Activated naive CD4-positive, alpha-beta T cell treated with anti-CD3 and anti-CD28 coated beads, Interleukin-2, amount 10 ng/mL, durations not matched to agents 7 days and 5 days (primary cell): ENCODE measurements around the gene PLEKHA7.
"Not testable (repeated sequence)": the region's sequence is repeated elsewhere in the genome, so short reads cannot be mapped to it uniquely, and the experiment has no call there.

Experiments used
- CTCF ChIA-PET: fragments of 350-600 bp; sonication (Branson Sonifier 250); formaldehyde crosslinking; loops from one replicate; lab custom pipeline; 2021; ENCODE audit warnings: antibody characterized with exemption; lab: Charles Lee
- DNase-seq: peaks from one replicate; pipeline ENCODE4 v3.0.0-alpha.2; 2020
- H3K27ac Mint-ChIP-seq: one replicate; pipeline ENCODE4 v1.8.0; 2021; ENCODE audit warnings: mild to moderate bottlenecking, moderate library complexity, mixed read lengths
- H3K27me3 Mint-ChIP-seq: one replicate; pipeline ENCODE4 v1.8.0; 2021; ENCODE audit warnings: mild to moderate bottlenecking, mixed read lengths
- H3K36me3 Mint-ChIP-seq: one replicate; pipeline ENCODE4 v1.8.0; 2021; ENCODE audit warnings: mixed read lengths
- H3K4me1 Mint-ChIP-seq: one replicate; pipeline ENCODE4 v1.8.0; 2021; ENCODE audit warnings: mixed read lengths
- H3K4me3 Mint-ChIP-seq: one replicate; pipeline ENCODE4 v1.8.0; 2021; ENCODE audit warnings: mild to moderate bottlenecking, moderate library complexity, mixed read lengths
- H3K9me3 Mint-ChIP-seq: one replicate; pipeline ENCODE4 v1.8.0; 2021; ENCODE audit warnings: mixed read lengths

Gene PLEKHA7

DNA sequence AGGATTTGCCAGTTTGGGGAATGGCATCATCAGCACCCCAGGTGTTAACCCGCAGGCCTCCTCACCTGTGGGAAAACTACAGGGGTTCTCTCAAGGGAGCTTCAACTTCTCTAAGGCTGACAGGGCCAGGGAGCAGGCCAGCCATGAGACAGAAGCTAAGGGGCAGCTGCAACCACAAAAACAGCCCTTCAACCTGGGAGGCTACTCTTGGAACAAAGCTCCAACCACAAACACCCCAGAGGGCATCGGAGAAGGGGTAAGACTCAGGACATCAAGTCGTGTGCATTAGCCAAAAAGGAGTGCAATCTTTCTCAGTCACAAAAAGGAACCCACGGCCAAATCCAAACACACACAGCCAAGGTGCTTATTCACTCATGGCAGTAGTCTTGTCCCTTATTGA is 103.0 kb downstream of the PLEKHA7 start:
- Mint-ChIP-seq H3K9me3 (no peaks in the 10 kb centered on the region), H3K4me1 (no peaks in the 10 kb centered on the region), H3K27ac (no peak overlapping the region), H3K27me3 (peaks cover 5% of the 10 kb centered on the region), H3K36me3 (no peaks in the 10 kb centered on the region), H3K4me3 (no peak overlapping the region)
- CTCF ChIA-PET, result interaction anchor here (0.6 kb wide), 1 partner anchor 84 kb away, joined by 3 read pairs; no protein-coding TSS in a partner anchor
- no peak for DNase-seq

DNA sequence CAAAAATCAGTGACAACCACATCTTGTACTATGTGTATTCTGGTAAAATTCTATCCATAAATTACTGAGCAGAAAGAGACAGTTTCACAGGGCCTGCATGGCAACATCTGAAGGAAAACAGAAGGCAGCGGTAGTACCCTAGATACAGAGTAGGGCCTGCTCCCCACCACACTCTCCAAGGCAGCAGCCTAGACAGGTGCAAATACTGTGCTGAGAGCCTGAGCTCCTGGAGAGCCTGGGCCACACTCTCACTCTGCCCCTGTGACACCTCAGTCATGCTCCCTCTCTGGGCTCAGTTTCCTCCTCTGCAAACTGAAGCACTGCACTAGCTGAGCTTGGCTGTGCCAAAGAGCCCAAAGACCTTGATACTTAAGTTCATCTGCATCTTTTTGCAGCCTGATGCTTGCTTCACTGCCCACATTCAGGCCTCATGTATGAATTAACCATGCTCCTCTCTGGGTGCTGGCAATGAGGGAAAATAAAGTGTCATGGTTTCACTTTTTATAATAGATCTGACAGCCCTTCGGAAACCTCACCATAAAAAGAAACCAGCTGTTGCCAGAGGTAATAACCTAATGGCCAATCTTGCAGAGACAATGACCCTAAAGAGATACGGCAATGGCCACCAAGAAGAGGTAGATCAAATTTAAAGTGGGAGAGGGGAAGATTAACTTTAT is 104.7 kb downstream of the PLEKHA7 start:
- no peak for DNase-seq
- Mint-ChIP-seq H3K9me3 (no peaks in the 10 kb centered on the region), H3K27ac (no peak overlapping the region), H3K4me3 (no peak overlapping the region), H3K27me3 (peaks cover 5% of the 10 kb centered on the region), H3K36me3 (no peaks in the 10 kb centered on the region), H3K4me1 (no peaks in the 10 kb centered on the region)
- CTCF ChIA-PET, result no interaction called here

DNA sequence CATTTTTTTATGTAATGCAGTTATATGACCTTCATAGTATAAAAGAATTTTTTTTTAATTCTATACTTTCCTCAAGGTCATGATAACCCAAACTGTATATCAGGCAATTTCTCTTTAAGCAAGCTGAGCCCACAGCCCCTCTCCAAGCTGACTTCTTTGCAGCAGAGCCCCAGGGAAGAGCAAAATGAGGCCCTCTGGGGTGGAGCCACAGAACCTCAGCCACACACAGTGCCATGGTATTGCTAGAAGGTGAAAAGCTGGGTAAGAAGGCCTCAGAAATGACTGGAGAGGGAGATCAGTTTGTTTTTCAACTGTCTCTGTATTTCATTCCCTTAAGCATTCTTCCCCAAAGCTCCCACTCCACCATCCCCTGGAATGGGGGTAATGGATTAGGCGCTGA is 108.8 kb downstream of the PLEKHA7 start:
- H3K27ac Mint-ChIP-seq, result no peak overlapping the region
- no peaks in the 10 kb centered on the region for H3K9me3 Mint-ChIP-seq
- H3K4me1 Mint-ChIP-seq, result peaks cover 22% of the 10 kb centered on the region
- no peaks in the 10 kb centered on the region for H3K36me3 Mint-ChIP-seq
- no peak for DNase-seq
- H3K4me3 Mint-ChIP-seq, result no peak overlapping the region
- H3K27me3 Mint-ChIP-seq, result no peaks in the 10 kb centered on the region
- CTCF ChIA-PET, result interaction anchor here (0.6 kb wide), 1 partner anchor 208 kb away, joined by 4 read pairs; no protein-coding TSS in a partner anchor

DNA sequence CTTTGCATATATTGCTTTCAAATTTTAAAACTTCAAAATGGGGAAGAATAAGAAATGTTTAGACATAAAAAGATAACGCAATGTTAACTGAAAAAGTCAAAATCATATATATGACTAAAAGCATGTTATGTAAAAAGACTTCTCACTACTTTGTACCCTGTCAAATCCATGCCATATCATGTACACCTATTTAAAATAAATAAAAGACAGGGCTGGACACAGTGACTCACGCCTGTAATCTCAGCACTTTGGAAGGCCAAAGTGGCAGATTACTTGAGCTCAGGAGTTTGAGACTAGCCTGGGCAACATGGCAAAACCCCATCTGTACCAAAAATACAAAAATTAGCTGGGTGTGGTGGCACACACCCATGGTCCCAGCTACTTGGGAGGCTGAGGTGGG is 109.5 kb downstream of the PLEKHA7 start:
- H3K27me3 Mint-ChIP-seq, H3K27ac Mint-ChIP-seq, H3K36me3 Mint-ChIP-seq, CTCF ChIA-PET, H3K4me3 Mint-ChIP-seq, H3K9me3 Mint-ChIP-seq, DNase-seq: not testable (repeated sequence)
- peaks cover 22% of the 10 kb centered on the region for H3K4me1 Mint-ChIP-seq

DNA sequence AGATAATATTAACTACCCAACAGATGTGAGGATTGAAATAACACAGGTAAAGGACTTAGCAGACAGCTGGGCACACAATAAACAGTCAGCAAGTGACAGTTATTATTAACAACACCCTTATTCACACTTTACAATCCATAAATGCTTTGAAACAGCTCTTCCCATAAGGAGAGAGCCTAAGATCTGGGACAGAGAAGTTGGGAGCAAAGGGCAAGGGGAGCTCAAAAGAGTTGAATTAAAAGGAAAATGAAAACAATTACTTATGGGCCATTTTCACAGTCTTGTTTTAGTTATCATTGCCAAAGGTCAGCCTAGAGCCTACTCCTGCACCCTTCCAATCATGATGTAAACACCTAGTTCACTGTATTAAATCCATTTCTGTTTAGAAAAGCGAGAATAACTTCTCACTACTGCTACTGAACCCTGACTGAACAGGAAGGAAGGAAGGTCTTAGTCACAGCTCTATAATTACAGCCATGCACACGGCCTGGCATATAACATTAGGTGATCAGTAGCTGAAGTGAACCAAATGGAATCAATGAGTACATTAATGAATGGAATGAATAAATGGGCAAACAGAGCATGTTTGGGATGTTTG is 111.3 kb downstream of the PLEKHA7 start:
- no peak for DNase-seq
- Mint-ChIP-seq H3K27me3 (no peaks in the 10 kb centered on the region), H3K4me1 (peaks cover 22% of the 10 kb centered on the region), H3K4me3 (no peak overlapping the region), H3K9me3 (no peaks in the 10 kb centered on the region), H3K36me3 (no peaks in the 10 kb centered on the region), H3K27ac (no peak overlapping the region)
- CTCF ChIA-PET, result interaction anchor here (1.3 to 1.7 kb wide), 4 partner anchors 15 to 114 kb away, joined by 4 to 6 read pairs (median 4); no protein-coding TSS in a partner anchor

DNA sequence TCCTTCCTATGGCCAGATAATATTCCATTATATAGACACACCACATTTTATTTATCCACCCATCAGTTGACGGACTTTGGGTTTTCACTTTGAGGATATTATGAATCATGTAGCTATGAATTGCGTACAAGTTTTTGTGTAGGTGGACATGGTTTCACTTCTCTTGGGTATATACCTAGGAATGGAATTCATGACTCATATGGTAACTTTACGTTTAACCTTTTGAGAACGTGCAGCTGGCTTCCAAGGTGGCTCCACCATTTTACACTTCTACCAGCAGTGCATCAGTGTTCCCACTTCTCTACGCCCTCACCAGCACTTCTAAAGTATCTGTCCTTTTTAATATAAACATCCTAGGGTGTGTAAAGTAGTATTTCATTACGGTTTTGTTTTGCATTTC is 112.0 kb downstream of the PLEKHA7 start:
- CTCF ChIA-PET, result interaction anchor here (1.3 to 1.7 kb wide), 4 partner anchors 16 to 114 kb away, joined by 4 to 6 read pairs (median 4); no protein-coding TSS in a partner anchor
- Mint-ChIP-seq H3K4me1 (peaks cover 22% of the 10 kb centered on the region), H3K27me3 (no peaks in the 10 kb centered on the region), H3K27ac (no peak overlapping the region), H3K4me3 (no peak overlapping the region), H3K9me3 (no peaks in the 10 kb centered on the region), H3K36me3 (no peaks in the 10 kb centered on the region)
- no peak for DNase-seq

DNA sequence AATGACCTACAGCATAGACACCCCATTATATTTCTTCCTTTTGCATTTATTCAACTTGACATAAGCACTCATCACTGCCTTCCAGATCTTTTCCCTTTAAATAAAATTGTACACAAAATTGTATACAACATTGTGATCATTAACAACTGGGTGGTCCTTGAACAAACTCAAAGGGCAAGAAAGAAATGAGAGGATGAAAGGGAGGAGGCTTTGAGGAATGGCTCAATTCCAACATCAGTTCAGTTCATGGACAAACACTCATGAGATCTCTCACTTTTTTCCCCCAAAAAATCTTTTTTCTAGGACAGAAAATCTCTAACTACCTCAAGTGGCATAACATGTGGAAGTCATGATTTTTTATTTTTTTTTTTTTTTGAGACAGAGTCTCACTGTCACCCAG is 113.7 kb downstream of the PLEKHA7 start:
- DNase-seq, result no peak
- Mint-ChIP-seq H3K27me3 (no peaks in the 10 kb centered on the region), H3K27ac (no peak overlapping the region), H3K36me3 (no peaks in the 10 kb centered on the region), H3K4me1 (peaks cover 22% of the 10 kb centered on the region), H3K9me3 (no peaks in the 10 kb centered on the region), H3K4me3 (no peak overlapping the region)
- CTCF ChIA-PET, result no interaction called here

DNA sequence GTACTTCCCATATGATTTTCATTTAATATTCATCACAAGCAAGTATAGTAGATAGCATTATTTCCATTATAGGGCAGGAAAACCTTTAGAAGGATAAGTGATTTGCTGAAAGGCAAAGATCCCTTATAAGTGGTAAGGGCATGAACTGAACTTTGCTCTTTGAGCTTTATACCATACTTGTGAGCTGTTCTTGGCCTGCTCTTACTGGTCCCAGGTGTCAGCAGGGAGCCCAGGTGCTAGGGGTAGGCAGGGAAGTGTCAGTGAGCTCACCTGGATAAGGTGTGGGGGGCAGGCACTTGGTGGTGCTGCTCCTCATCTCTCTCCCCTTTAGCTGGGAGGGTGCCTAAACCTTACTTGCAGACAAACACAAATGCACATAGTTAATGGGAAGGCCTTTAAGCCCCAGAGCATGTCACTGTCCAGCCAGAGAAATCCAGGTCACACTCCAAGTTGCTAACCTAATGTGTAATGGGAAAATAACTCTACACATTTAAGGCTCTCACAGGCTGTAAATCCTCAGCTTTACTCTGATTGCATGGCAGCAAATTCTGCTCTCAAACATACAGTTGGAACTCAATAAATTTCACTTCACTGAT is 114.4 kb downstream of the PLEKHA7 start:
- Mint-ChIP-seq H3K4me3 (no peak overlapping the region), H3K4me1 (peaks cover 22% of the 10 kb centered on the region), H3K36me3 (no peaks in the 10 kb centered on the region), H3K9me3 (no peaks in the 10 kb centered on the region), H3K27me3 (no peaks in the 10 kb centered on the region), H3K27ac (no peak overlapping the region)
- no peak for DNase-seq
- CTCF ChIA-PET, result no interaction called here

DNA sequence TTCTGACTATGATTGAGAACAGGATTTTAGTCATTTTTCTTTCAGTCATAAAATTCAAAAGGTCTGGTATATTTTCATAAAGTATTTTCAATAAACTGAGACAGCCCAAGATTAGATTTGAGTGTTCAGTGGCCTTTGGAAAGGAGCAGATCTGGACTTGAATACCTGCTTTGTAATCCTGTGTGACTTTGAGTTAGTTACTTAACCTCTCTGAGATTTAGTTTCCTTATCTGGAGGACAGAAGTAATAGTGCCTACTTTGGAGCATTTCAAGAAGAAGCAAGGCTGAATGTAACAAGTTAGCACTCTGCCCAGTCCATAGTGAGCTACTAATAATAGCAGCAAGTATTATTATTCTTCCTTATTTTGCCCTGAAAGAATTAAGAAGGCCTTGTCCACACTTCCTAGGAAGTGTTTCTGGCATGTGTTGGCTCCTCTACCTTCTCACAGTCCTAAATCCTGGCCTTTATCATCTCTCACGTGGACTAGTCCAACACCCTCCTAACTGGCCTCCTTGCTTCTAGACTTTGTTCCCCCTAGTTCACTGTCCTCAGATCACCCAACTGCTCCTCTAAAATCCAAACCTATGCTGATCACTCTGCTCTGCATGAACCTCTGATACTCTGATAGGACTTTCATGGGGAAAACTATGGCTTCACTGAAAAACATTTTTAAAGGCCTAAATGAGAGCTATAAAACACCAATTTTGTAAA is 115.8 kb downstream of the PLEKHA7 start:
- H3K4me1 Mint-ChIP-seq, result peaks cover 16% of the 10 kb centered on the region
- H3K36me3 Mint-ChIP-seq, result no peaks in the 10 kb centered on the region
- H3K27me3 Mint-ChIP-seq, result peaks cover 3% of the 10 kb centered on the region
- DNase-seq, result no peak
- no peaks in the 10 kb centered on the region for H3K9me3 Mint-ChIP-seq
- H3K27ac Mint-ChIP-seq, result no peak overlapping the region
- CTCF ChIA-PET, result no interaction called here
- no peak overlapping the region for H3K4me3 Mint-ChIP-seq

DNA sequence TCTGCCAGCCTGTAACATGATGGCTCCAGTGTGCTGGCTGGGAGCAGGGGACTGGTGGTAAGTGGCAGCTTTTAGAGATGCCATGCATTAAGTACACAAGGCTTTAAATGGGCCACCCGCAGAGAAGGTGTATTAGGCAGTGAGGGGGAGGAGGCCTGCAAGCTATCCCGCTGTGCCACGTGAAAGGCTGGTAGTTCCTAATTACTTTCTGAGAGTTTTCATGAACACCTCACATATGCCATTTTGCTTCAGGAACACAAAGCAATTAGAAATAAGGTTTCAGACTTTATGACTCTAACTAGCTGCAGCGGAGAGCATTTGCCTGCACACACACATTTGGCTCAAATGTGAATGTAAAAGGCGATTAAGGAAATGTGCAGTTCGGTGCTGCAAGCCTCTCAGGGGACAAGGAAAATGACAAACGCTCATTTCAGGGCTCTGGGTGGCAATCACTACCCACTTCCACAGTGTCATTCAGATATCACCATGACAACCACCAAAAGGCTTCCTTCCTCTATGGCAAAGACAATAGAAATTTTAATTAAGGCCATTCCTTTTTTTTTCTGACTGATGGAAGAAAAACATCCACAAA is 116.6 kb downstream of the PLEKHA7 start:
- Mint-ChIP-seq H3K27ac (no peak overlapping the region), H3K27me3 (peaks cover 3% of the 10 kb centered on the region), H3K9me3 (no peaks in the 10 kb centered on the region), H3K36me3 (no peaks in the 10 kb centered on the region), H3K4me3 (no peak overlapping the region), H3K4me1 (peaks cover 8% of the 10 kb centered on the region)
- no peak for DNase-seq
- CTCF ChIA-PET, result interaction anchor here (1.1 kb wide), 1 partner anchor 24 kb away, joined by 3 read pairs; no protein-coding TSS in a partner anchor

DNA sequence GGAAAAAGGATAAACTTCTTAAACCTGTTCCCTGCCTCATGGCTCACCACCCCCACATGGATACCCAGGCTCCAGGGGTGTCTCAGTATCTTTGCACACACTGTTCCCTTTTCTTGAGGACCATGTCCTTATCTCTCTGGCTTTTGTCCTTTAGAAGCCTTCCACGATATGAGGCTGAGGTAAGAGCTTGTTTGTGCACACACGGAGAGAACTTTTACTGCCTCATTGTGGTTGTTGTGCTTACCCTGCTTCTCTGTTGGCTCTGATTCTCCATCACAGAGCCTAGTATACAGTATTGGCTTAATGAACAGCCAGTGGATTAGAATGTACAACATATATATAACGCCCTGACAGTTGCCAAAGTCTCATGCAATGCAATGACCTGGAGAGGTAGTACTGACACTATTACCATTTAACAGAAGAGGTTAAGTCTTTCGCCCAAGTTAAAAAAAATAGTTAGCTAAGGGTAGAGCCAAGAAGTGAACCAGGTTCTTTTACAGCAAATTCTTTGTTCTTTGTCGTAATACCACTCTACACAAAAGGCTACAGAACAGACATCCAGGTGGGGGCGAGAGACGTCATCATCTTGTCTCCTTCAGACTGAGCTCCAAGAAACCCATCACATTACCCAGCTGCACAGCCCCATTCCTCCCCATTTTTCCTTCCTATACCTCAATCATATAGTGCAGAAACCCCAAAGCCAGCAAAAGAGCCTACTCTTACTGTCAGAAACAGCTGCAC is 117.3 kb downstream of the PLEKHA7 start:
- CTCF ChIA-PET, result interaction anchor here (0.8 to 1.1 kb wide), 3 partner anchors 22 to 176 kb away, joined by 3 read pairs; no protein-coding TSS in a partner anchor
- Mint-ChIP-seq H3K9me3 (no peaks in the 10 kb centered on the region), H3K4me1 (peaks cover 2% of the 10 kb centered on the region), H3K27me3 (peaks cover 3% of the 10 kb centered on the region), H3K36me3 (no peaks in the 10 kb centered on the region), H3K4me3 (no peak overlapping the region), H3K27ac (no peak overlapping the region)
- no peak for DNase-seq

DNA sequence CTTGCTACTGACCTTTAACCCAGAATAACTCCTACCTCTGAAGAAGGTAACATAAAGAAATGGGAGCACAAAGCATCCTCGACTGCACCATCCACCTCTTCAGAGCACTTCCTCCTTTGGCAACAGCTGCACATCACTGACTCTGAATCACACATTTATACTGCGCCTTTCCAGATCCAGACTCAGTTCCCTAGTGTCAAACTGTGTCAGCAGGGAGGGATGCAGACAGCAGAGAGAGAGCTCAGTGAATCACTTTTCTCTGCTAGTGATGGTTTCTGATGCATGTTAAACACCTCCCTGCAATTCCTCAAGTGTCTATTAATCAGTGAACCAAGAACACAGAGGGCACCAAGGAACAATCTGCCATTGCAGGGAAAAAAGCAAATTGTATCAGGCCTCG is 118.9 kb downstream of the PLEKHA7 start:
- H3K27ac Mint-ChIP-seq, result no peak overlapping the region
- peaks cover 3% of the 10 kb centered on the region for H3K27me3 Mint-ChIP-seq
- no peak overlapping the region for H3K4me3 Mint-ChIP-seq
- DNase-seq, result no peak
- no peaks in the 10 kb centered on the region for H3K4me1 Mint-ChIP-seq
- H3K36me3 Mint-ChIP-seq, result no peaks in the 10 kb centered on the region
- peaks cover under 1% of the 10 kb centered on the region for H3K9me3 Mint-ChIP-seq
- CTCF ChIA-PET, result no interaction called here

DNA sequence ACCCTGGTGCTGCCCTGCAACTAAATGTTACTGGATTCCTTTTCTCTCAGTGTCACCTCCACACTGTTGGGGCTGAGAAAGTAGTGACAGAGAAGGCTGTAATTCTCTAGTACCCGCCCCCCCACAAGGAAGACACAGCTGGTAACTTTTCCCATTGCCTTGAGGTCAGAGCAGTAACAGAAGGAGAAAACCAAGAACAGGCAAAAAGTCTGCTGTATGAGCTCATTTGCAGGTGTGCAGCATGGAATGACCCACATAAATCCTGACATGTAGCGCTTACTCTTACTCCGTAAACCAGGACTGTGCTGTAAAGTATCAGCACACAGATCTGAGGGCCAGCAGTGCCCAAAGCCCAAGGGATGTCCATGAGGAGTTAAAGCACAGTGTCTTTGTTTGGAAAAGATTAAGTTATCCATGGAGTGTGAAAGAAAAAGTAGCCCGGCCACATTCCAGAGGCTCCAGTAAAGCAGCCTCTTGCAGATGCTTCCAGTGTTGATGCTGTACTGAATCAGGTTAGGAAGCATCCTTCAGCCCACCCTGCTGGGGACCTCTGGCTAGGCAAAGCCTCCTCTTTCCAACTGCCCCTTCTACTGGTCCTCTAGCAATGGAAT is 120.7 kb downstream of the PLEKHA7 start:
- CTCF ChIA-PET, result no interaction called here
- peaks cover 6% of the 10 kb centered on the region for H3K9me3 Mint-ChIP-seq
- DNase-seq, result no peak
- H3K4me3 Mint-ChIP-seq, result no peak overlapping the region
- H3K4me1 Mint-ChIP-seq, result no peaks in the 10 kb centered on the region
- H3K27ac Mint-ChIP-seq, result no peak overlapping the region
- H3K36me3 Mint-ChIP-seq, result no peaks in the 10 kb centered on the region
- peaks cover 3% of the 10 kb centered on the region for H3K27me3 Mint-ChIP-seq
